GM21717 (cell line): ENCODE measurements around the gene SLMAP.
"Not testable (repeated sequence)": the region's sequence is repeated elsewhere in the genome, so short reads cannot be mapped to it uniquely, and the experiment has no call there.

ENCODE experiments used
- ATAC-seq: cut with Tn5 transposase; IDR thresholded peaks from one replicate; pipeline ENCODE4 v1.9.1; 2021; ENCODE audit warnings: mild to moderate bottlenecking, moderate library complexity; ENCODE audit not compliant: unreplicated experiment

Gene SLMAP

GRCh38 chr3:57788624-57789018, 32.5 kb downstream of the SLMAP start:
- no peak for ATAC-seq

- ATAC-seq: no peak
Observed at GRCh38 chr3:57791245-57791644, 35.1 kb downstream of the SLMAP start.

- no peak for ATAC-seq
Observed at GRCh38 chr3:57792198-57792597, 36.1 kb downstream of the SLMAP start.

GRCh38 chr3:57793737-57794187, 37.7 kb downstream of the SLMAP start:
- no peak for ATAC-seq

- no peak for ATAC-seq
Observed at GRCh38 chr3:57794501-57794900, 38.4 kb downstream of the SLMAP start.

- no peak for ATAC-seq
Observed at GRCh38 chr3:57794951-57795350, 38.8 kb downstream of the SLMAP start.

GRCh38 chr3:57796261-57796660, 40.2 kb downstream of the SLMAP start:
- no peak for ATAC-seq

GRCh38 chr3:57797701-57798487, 41.8 kb downstream of the SLMAP start:
- ATAC-seq: no peak

- ATAC-seq: no peak
Observed at GRCh38 chr3:57803647-57804081, 47.6 kb downstream of the SLMAP start.

- ATAC-seq: no peak
Observed at GRCh38 chr3:57805266-57805665, 49.2 kb downstream of the SLMAP start.

- no peak for ATAC-seq
Observed at GRCh38 chr3:57805674-57806073, 49.6 kb downstream of the SLMAP start.

- ATAC-seq: not testable (repeated sequence)
Observed at GRCh38 chr3:57806195-57806594, 50.1 kb downstream of the SLMAP start.

- no peak for ATAC-seq
Observed at GRCh38 chr3:57808961-57809608, 53.0 kb downstream of the SLMAP start.

GRCh38 chr3:57809609-57809968, 53.5 kb downstream of the SLMAP start:
- ATAC-seq: no peak

- ATAC-seq: no peak
Observed at GRCh38 chr3:57810048-57810447, 53.9 kb downstream of the SLMAP start.

- ATAC-seq: no peak
Observed at GRCh38 chr3:57810471-57811137, 54.5 kb downstream of the SLMAP start.

GRCh38 chr3:57815036-57815435, 58.9 kb downstream of the SLMAP start:
- ATAC-seq: no peak

- ATAC-seq: no peak
Observed at GRCh38 chr3:57816471-57817095, 60.5 kb downstream of the SLMAP start.

GRCh38 chr3:57818772-57819171, 62.7 kb downstream of the SLMAP start:
- no peak for ATAC-seq

- ATAC-seq: no peak
Observed at GRCh38 chr3:57820479-57820878, 64.4 kb downstream of the SLMAP start.

GRCh38 chr3:57821765-57822164, 65.7 kb downstream of the SLMAP start:
- no peak for ATAC-seq
